Measurements from ENCODE around the gene PCBP3.

- TF ChIP-seq CTCF (IDR thresholded peaks at IDR 0.05 in 4 of 5, conservative IDR thresholded peaks at IDR 0.05 in 1 of 5) (no peak), POLR2A (IDR thresholded peaks at IDR 0.05) (no peak)
Measured at GRCh38 chr21:45929449-45929848, 285.9 kb downstream of the PCBP3 start.

All from gastrocnemius medialis (tissue), 4 donors.